Stimulated activated CD8-positive, alpha-beta memory T cell treated with anti-CD3 and anti-CD28 coated beads, Interleukin-7, amount 100 ng/mL, for 1 hour (primary cell): ENCODE data around the gene HOXB4.

Experiments
- DNase-seq, 2 donors: peaks; one replicate each; pipeline ENCODE4 v3.0.0-alpha.2; 2020; ENCODE audit warnings: low read depth in 2 of 2

The HOXB4 gene

GRCh38 chr17:48601539-48602425 is 23.6 kb upstream of the HOXB4 start:
- no peak for DNase-seq

- no peak for DNase-seq
These were observed 23.0 kb upstream of the HOXB4 start for GRCh38 chr17:48601207-48601538.

- no peak for DNase-seq
These were observed 22.3 kb upstream of the HOXB4 start for GRCh38 chr17:48600244-48601098.

- DNase-seq, result no peak
These were observed 21.2 kb upstream of the HOXB4 start for GRCh38 chr17:48599354-48599753.

GRCh38 chr17:48598736-48599135 is 20.6 kb upstream of the HOXB4 start:
- DNase-seq, result no peak

- DNase-seq, result no peak
These were observed 19.9 kb upstream of the HOXB4 start for GRCh38 chr17:48597778-48598631.

GRCh38 chr17:48597528-48597777 is 19.3 kb upstream of the HOXB4 start:
- DNase-seq, result no peak

- DNase-seq, result no peak
These were observed 18.8 kb upstream of the HOXB4 start for GRCh38 chr17:48596735-48597527.

GRCh38 chr17:48596000-48596734 is 18.0 kb upstream of the HOXB4 start:
- no peak for DNase-seq

- no peak for DNase-seq
These were observed 17.3 kb upstream of the HOXB4 start for GRCh38 chr17:48595278-48595999.

GRCh38 chr17:48594538-48595277 is 16.6 kb upstream of the HOXB4 start:
- no peak for DNase-seq

- peak; percentile 58 to 63 for DNase-seq
These were observed 15.8 kb upstream of the HOXB4 start for GRCh38 chr17:48593840-48594537.

GRCh38 chr17:48593126-48593829 is 15.1 kb upstream of the HOXB4 start, which contains the start of gene HOXB5:
Gene HOXB5, minus strand, starts transcription at chr17:48593779. Its CDS starts 97 bp downstream, at chr17:48593682.
- DNase-seq, result no peak

- DNase-seq, result no peak
These were observed 14.4 kb upstream of the HOXB4 start for GRCh38 chr17:48592577-48592976.

- no peak for DNase-seq
These were observed 13.9 kb upstream of the HOXB4 start for GRCh38 chr17:48592057-48592514.

GRCh38 chr17:48591255-48592056 is 13.3 kb upstream of the HOXB4 start:
- DNase-seq, result no peak

- DNase-seq, result no peak
These were observed 12.5 kb upstream of the HOXB4 start for GRCh38 chr17:48590607-48591161.
